LNCAP (cell line): ENCODE data around the gene TAOK2.

Experiments
- TF ChIP-seq, protein P1 (sequence below): fragments of 450-650 bp; IDR thresholded peaks from 2 replicates; pipeline ENCODE4 v1.5.1; 2017; ENCODE audit warnings: mild to moderate bottlenecking

The TAOK2 gene

DNA sequence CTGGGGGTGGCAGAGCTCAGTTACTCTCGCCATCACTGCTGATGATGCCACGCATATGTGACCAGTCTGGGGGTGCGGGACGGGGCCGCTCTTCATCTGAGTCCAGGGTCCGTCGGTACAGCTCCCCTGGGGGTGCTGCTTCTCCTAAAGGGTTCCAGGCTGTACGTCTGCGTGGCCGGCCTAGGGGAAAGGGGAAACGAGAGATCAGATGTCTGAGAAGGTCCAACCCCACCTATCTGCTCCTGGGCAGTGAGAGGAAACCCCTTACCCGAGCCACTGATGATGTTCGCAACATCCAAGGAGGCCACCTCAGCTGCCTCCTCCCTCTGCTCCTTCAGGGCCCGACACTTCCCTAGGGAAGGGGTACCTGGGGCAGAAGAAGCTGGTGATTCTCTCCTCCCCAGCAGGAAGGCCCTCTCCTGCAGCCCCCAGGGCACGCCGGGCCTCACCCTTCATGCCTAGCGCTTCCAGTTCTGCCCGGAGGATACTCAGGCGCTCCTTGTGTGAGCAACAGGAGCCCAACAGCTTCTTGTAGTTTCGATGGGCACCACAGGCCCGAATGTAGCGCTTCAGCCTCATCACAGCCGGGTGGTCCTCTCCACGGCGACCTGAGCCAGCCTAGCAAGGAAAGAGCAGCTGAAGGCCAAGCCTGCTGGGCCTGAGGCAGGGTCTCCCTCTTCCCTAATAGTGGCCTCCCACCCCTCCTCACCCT, 19.7 kb downstream of the TAOK2 start:
- TF ChIP-seq, protein P1, sequence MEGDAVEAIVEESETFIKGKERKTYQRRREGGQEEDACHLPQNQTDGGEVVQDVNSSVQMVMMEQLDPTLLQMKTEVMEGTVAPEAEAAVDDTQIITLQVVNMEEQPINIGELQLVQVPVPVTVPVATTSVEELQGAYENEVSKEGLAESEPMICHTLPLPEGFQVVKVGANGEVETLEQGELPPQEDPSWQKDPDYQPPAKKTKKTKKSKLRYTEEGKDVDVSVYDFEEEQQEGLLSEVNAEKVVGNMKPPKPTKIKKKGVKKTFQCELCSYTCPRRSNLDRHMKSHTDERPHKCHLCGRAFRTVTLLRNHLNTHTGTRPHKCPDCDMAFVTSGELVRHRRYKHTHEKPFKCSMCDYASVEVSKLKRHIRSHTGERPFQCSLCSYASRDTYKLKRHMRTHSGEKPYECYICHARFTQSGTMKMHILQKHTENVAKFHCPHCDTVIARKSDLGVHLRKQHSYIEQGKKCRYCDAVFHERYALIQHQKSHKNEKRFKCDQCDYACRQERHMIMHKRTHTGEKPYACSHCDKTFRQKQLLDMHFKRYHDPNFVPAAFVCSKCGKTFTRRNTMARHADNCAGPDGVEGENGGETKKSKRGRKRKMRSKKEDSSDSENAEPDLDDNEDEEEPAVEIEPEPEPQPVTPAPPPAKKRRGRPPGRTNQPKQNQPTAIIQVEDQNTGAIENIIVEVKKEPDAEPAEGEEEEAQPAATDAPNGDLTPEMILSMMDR = no peak

DNA sequence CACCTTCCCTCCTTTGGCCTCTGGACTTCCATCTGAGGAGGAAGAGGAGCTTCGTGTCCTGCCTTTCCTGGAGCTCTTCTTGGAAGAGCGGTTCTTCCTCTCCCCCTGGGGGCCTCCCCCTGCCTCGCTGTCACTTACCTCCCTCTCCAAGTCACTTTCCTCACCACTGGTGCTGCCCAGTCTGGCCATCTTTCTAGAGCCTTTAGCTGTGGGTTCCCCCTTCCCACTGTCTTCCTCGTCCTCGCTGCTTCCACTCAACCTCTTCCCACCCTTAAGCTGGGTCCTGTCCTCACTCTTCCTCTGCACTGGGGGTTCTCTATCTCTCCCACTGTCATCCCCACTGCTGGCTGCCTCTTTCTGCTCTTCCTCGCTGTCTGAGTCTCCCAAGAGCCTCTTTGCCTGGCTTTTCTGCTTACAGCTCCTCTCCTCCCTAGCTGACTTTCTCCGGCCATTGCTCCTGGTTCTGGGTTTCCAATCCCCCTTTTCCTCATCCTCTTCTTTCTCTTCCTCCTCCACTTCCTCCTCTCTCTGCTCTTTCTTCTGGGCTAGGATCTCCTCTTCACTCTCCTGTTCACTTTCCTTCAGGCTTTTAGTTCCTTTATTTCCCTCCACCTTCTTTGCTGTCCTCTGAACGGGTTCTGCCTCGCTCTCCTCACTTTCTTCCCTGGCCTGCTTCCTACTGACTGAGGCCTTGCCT, 20.4 kb downstream of the TAOK2 start:
- TF ChIP-seq, protein P1 = no peak

DNA sequence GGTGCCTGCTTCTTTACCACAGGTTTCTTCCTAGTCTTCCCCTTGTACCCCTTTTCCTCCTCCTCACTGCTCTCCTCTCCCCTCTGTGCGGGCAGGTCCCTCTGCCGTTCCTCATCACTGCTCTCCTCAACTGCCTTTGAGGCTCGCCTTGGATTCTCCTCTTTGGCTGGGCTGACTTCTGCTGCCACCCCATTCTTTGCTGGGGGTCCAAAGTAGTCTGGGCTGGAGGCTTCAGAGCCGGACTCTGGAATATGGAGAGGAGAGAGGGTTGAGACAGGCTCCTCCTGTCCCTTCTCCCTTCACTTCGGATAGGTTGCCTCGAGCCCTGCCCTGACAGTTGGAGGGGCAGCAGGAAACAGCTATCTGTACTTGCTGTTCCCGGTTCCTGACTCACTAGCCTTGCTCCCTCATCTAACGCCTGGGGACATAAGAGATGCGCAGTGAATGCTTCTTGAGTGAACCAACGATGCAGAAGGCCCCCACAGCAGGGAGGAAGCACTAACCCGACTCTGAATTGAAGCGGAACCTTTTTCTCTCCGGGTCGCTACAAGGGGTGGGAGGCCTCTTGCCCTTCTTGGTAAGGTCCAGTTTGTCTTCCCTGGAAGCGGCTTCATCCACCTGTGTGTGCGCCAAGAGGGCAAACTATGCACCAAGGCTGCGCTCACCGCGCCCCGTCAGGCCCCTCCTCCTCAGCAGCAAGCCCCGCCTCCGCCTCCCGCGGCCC, 21.1 kb downstream of the TAOK2 start:
- TF ChIP-seq, protein P1 = no peak

DNA sequence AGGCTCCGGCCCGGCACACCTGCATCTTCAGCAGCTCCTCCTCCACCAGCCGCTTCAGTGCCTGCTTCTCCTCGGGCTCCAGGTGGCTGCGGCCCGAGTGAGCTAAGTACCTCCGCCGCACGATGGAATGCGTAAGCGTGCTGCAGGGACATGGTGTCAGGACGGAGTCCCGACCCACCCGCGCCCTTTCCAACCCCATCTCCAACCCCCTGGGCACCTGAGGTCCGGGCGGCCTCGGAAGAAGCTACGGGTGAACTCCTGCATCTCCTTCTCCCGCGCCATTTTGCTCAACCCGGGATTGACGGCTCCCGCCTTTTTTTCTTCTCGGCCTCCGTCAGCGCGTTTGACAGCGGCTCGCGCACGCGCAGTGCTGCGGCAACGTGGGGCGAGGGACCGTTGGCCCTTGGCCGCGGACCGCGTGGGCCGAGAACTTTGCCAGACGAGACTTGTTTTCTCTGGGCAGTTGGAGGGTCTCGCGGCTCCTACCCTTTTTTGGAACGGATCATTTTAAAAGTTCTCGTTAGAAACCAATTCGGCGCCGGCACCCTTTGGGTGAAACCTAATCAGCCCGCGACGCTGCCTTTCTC, 21.7 kb downstream of the TAOK2 start, which contains the start of gene HIRIP3:
HIRIP3 (minus strand) TSS at position 294 of the 587 bp plus-strand sequence; CDS start at position 282, 12 bp downstream.
- TF ChIP-seq, protein P1 = no peak

DNA sequence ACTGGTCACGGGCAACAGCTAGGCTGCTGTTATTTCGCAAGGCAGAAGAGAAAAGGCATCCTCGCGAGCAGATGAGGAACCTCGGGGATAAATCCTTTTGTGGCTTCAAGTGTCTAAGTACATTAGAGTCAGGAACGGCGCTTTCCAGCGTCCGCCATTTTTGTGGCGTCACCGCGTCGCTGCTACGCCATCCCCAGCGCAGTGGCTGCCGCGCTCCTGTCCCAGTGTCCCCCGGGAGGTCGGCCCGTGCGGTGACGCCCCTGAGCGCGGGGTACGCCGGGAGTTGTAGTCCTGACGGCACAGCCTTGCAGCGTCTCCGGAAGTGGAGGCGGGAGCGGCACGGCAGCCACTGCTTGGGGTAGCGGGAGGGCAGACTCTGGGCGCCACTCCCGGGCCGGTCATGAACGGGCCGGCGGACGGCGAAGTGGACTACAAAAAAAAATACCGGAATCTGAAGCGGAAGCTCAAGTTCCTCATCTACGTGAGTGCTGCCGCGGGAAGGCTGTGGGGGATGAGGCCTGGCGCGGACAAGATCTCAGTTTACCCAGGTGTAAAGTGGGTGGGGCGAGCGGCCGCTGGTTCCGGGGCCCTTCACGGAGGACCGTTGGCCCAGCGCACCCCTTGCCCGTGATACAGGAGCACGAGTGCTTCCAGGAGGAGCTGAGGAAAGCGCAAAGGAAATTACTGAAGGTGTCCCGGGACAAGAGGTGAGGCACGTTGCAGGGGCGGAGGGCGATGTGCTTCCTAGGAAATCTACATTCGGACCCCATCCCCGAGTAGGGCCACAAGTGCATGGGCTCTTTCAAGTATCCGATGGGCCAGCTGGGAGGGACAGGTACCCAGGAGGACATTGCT, 22.5 kb downstream of the TAOK2 start, which contains the start of gene INO80E:
INO80E (plus strand) TSS at position 331 of the 855 bp plus-strand sequence; CDS start at position 401, 70 bp downstream.
- TF ChIP-seq, protein P1 = no peak

DNA sequence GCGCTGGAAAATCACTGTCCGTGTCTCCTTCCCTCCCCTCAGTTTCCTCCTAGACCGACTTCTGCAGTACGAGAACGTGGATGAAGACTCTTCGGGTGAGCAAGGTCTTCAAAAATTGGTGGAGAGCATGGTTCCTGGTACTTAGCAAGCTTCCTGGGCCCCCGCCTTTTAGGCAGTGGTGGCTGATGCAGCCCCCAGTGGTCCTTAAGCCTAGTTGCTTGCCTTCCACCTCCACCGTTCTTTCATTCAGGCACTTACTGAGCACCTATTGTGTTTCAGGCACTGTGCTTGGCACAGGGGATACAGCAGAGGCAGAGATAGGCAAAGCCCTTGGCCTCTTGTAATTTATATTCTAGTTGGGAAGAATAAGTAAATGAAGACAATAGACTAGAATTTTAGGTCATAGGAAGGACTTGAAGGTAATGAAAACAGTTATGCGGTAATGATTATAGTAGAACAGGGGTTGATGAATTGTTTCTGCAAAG, 23.1 kb downstream of the TAOK2 start:
- TF ChIP-seq, protein P1 = no peak
